GM04504 (cell line): ENCODE results near the gene TMEM108.

Experiments
- DNase-seq: peaks from one replicate; pipeline ENCODE4 v3.0.0-alpha.2; 2012; ENCODE audit warnings: low read depth

Gene TMEM108

GRCh38 chr3:133054586-133054985 lies 16.4 kb downstream of the TMEM108 start:
- DNase-seq: no peak

- no peak for DNase-seq
Measured at GRCh38 chr3:133055339-133055738, 17.1 kb downstream of the TMEM108 start.

GRCh38 chr3:133058243-133058642 lies 20.1 kb downstream of the TMEM108 start:
- no peak for DNase-seq

GRCh38 chr3:133058831-133059230 lies 20.6 kb downstream of the TMEM108 start:
- no peak for DNase-seq

- DNase-seq: no peak
Measured at GRCh38 chr3:133065193-133065961, 27.2 kb downstream of the TMEM108 start.

- no peak for DNase-seq
Measured at GRCh38 chr3:133066026-133066425, 27.8 kb downstream of the TMEM108 start.

- DNase-seq: no peak
Measured at GRCh38 chr3:133069556-133070286, 31.5 kb downstream of the TMEM108 start.

- no peak for DNase-seq
Measured at GRCh38 chr3:133074977-133075376, 36.8 kb downstream of the TMEM108 start.

GRCh38 chr3:133077688-133078087 lies 39.5 kb downstream of the TMEM108 start:
- no peak for DNase-seq

- DNase-seq: no peak
Measured at GRCh38 chr3:133079621-133080020, 41.4 kb downstream of the TMEM108 start.

GRCh38 chr3:133081016-133081415 lies 42.8 kb downstream of the TMEM108 start:
- no peak for DNase-seq

GRCh38 chr3:133083395-133083794 lies 45.2 kb downstream of the TMEM108 start:
- no peak for DNase-seq

GRCh38 chr3:133089906-133090485 lies 51.8 kb downstream of the TMEM108 start:
- DNase-seq: no peak

GRCh38 chr3:133092681-133093080 lies 54.5 kb downstream of the TMEM108 start:
- DNase-seq: no peak

- DNase-seq: no peak
Measured at GRCh38 chr3:133093366-133093765, 55.2 kb downstream of the TMEM108 start.

GRCh38 chr3:133096900-133097613 lies 58.9 kb downstream of the TMEM108 start:
- no peak for DNase-seq

- no peak for DNase-seq
Measured at GRCh38 chr3:133103706-133104105, 65.5 kb downstream of the TMEM108 start.

GRCh38 chr3:133106169-133106568 lies 68.0 kb downstream of the TMEM108 start:
- DNase-seq: no peak

- no peak for DNase-seq
Measured at GRCh38 chr3:133112666-133113065, 74.5 kb downstream of the TMEM108 start.

- DNase-seq: no peak
Measured at GRCh38 chr3:133113526-133113925, 75.3 kb downstream of the TMEM108 start.

GRCh38 chr3:133113927-133114597 lies 75.9 kb downstream of the TMEM108 start:
- no peak for DNase-seq

- DNase-seq: no peak
Measured at GRCh38 chr3:133115176-133115575, 77.0 kb downstream of the TMEM108 start.
